SJCRH30 (cell line): ENCODE results near the gene ARMCX5. TPM values are rescaled to one million over a fixed set of nuclear protein-coding genes. Genes with fewer than 3 reads are reported as not detected.

ENCODE experiments used
- DNase-seq, 2 experiments: peaks; one replicate each; pipeline ENCODE4 v3.0.0-alpha.2; 2015 to 2020
- H3K27ac ChIP-seq: fragments of 250-450 bp; sonication (Bioruptor Pico); 2 replicates; pipeline ENCODE4 v1.5.1; 2020; ENCODE audit warnings: mild to moderate bottlenecking, moderate library complexity
- H3K27me3 ChIP-seq: fragments of 250-450 bp; sonication (Bioruptor Pico); 2 replicates; pipeline ENCODE4 v1.5.1; 2020; ENCODE audit warnings: mild to moderate bottlenecking, moderate library complexity
- H3K36me3 ChIP-seq: fragments of 250-450 bp; sonication (Bioruptor Pico); 2 replicates; pipeline ENCODE4 v1.5.1; 2020; ENCODE audit warnings: mild to moderate bottlenecking, moderate library complexity
- H3K4me1 ChIP-seq: fragments of 250-450 bp; sonication (Bioruptor Pico); 2 replicates; pipeline ENCODE4 v1.5.1; 2020; ENCODE audit warnings: mild to moderate bottlenecking, moderate library complexity
- H3K4me3 ChIP-seq: fragments of 250-450 bp; sonication (Bioruptor Pico); 2 replicates; pipeline ENCODE4 v1.5.1; 2020; ENCODE audit warnings: mild to moderate bottlenecking, moderate library complexity
- H3K9me3 ChIP-seq: fragments of 250-450 bp; sonication (Bioruptor Pico); replicated peaks from 2 replicates; pipeline ENCODE4 v1.5.1; 2020; ENCODE audit warnings: mild to moderate bottlenecking, moderate library complexity
- total RNA-seq: library from RNA; depleted of rRNA; stranded (reverse); fragments of >200 nt; shearing (Covaris generic); gene quantifications from 2 replicates; pipeline ENCODE4 v1.2.3, GENCODE V29; 2014; rRNA removed

ARMCX5 gene
- total RNA-seq, 1 experiment from 2014 or later, result 59.4 TPM

DNA sequence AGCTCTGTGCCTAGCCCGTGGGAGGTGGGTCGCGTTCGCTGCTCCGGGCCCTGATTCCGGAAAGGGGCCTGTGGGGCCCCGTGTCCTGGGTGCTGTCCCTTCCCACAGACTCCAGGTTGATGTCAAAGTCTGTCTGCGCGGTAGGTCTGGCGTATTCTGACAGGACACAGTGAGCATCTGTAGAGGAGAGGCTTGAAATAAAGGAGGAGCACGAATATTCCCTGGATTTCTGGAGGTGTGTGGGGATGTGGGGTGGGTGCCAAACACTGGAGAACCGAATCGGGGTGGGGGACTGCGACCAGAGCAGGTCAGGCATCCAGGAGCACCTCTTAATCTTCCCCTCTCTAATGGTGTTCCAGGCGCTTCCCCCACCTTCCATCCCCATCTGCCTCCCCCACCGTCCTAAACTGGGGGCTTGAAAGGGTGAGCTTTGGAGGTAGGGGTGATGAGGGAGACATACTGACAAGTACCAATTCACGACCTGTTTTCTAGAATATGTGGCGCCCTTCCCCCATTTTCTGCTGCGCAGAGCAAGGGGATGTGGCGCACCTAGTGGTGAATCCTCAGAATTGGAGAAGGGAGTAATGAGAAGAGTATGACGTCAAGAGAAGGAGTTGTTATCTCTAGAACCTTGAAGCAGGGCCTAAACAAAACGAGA is 52.8 kb downstream of the ARMCX5 start:
- no peaks in the 10 kb centered on the region for H3K4me1 ChIP-seq
- H3K27ac ChIP-seq, result no peak overlapping the region
- peaks cover 2% of the 10 kb centered on the region; the same call in 1 of the 2 replicates for H3K36me3 ChIP-seq
- H3K9me3 ChIP-seq, result no peaks in the 10 kb centered on the region
- H3K27me3 ChIP-seq, result no peaks in the 10 kb centered on the region
- H3K4me3 ChIP-seq, result no peak overlapping the region
- DNase-seq, result no peak

Other genes with a start within 250 kb of the ARMCX5 start
- gene NXF2B, start 159.5 kb upstream of the ARMCX5 start, total RNA-seq, result not detected in 2 replicates
- not detected in 2 replicates for gene TCP11X2, start 127.7 kb upstream of the ARMCX5 start, total RNA-seq
- gene TMSB15A, start 82.8 kb upstream of the ARMCX5 start, total RNA-seq, result 307 and 367 TPM in 2 replicates
- gene GPRASP1, start 52.0 kb downstream of the ARMCX5 start, total RNA-seq, result 1.4 and 2.3 TPM in 2 replicates
- gene GPRASP2, start 112.9 kb downstream of the ARMCX5 start, total RNA-seq, result 7.2 and 7.4 TPM in 2 replicates
- 6.2 and 8.7 TPM in 2 replicates for gene GPRASP3, start 121.2 kb downstream of the ARMCX5 start, total RNA-seq